Panc1 (cell line): ENCODE measurements around the gene COG2.

ENCODE experiments used
- REST ChIP-seq, 2 experiments: IDR thresholded peaks; 2 replicates each; pipeline ENCODE4 v1.6.1; 2011 to 2012; ENCODE audit warnings: low read depth in 2 of 2, control low read depth in 1 of 2, low read length in 1 of 2, mild to moderate bottlenecking in 1 of 2, moderate library complexity in 1 of 2; ENCODE audit not compliant: insufficient read depth in 1 of 2
- TCF7L2 ChIP-seq: IDR thresholded peaks from 2 replicates; pipeline ENCODE4 v1.6.1; 2011; ENCODE audit warnings: mild to moderate bottlenecking, low read depth, low read length, inconsistent platforms
- TF ChIP-seq, protein P1 (sequence below): fragments of 450-650 bp; IDR thresholded peaks from 2 replicates; pipeline ENCODE4 v1.5.1; 2017; ENCODE audit warnings: mild to moderate bottlenecking

- TF ChIP-seq, protein P1, sequence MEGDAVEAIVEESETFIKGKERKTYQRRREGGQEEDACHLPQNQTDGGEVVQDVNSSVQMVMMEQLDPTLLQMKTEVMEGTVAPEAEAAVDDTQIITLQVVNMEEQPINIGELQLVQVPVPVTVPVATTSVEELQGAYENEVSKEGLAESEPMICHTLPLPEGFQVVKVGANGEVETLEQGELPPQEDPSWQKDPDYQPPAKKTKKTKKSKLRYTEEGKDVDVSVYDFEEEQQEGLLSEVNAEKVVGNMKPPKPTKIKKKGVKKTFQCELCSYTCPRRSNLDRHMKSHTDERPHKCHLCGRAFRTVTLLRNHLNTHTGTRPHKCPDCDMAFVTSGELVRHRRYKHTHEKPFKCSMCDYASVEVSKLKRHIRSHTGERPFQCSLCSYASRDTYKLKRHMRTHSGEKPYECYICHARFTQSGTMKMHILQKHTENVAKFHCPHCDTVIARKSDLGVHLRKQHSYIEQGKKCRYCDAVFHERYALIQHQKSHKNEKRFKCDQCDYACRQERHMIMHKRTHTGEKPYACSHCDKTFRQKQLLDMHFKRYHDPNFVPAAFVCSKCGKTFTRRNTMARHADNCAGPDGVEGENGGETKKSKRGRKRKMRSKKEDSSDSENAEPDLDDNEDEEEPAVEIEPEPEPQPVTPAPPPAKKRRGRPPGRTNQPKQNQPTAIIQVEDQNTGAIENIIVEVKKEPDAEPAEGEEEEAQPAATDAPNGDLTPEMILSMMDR: no peak
- TF ChIP-seq TCF7L2 (no peak), REST (IDR thresholded peaks at IDR 0.05; ENCODE audit: insufficient read depth in 1 of 2, low read depth in 2 of 2, low read length in 1 of 2) (no peak)
Measured at GRCh38 chr1:230696218-230696617, 53.9 kb downstream of the COG2 start.
